Loucy (cell line): ENCODE results near the gene DUSP16.

ENCODE experiments used
- EZH2phosphoT487 ChIP-seq: fragments of 200-600 bp; IDR thresholded peaks from 2 replicates; pipeline ENCODE4 v1.6.1; 2018; ENCODE audit warnings: antibody characterized with exemption, mild to moderate bottlenecking, moderate library complexity, borderline replicate concordance
- TF ChIP-seq, protein P1 (sequence below): fragments of 200-600 bp; sonication (generic); conservative IDR thresholded peaks from 2 replicates; pipeline ENCODE4 v1.5.1; 2014; ENCODE audit warnings: mild to moderate bottlenecking, antibody characterized with exemption, low read length

GRCh38 chr12:12452326-12452902 lies 110.2 kb downstream of the DUSP16 start:
- TF ChIP-seq, protein P1, sequence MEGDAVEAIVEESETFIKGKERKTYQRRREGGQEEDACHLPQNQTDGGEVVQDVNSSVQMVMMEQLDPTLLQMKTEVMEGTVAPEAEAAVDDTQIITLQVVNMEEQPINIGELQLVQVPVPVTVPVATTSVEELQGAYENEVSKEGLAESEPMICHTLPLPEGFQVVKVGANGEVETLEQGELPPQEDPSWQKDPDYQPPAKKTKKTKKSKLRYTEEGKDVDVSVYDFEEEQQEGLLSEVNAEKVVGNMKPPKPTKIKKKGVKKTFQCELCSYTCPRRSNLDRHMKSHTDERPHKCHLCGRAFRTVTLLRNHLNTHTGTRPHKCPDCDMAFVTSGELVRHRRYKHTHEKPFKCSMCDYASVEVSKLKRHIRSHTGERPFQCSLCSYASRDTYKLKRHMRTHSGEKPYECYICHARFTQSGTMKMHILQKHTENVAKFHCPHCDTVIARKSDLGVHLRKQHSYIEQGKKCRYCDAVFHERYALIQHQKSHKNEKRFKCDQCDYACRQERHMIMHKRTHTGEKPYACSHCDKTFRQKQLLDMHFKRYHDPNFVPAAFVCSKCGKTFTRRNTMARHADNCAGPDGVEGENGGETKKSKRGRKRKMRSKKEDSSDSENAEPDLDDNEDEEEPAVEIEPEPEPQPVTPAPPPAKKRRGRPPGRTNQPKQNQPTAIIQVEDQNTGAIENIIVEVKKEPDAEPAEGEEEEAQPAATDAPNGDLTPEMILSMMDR = no peak
- TF ChIP-seq EZH2phosphoT487 = no peak
